ENCODE data around the gene PRRX2.

PRRX2 gene

DNA sequence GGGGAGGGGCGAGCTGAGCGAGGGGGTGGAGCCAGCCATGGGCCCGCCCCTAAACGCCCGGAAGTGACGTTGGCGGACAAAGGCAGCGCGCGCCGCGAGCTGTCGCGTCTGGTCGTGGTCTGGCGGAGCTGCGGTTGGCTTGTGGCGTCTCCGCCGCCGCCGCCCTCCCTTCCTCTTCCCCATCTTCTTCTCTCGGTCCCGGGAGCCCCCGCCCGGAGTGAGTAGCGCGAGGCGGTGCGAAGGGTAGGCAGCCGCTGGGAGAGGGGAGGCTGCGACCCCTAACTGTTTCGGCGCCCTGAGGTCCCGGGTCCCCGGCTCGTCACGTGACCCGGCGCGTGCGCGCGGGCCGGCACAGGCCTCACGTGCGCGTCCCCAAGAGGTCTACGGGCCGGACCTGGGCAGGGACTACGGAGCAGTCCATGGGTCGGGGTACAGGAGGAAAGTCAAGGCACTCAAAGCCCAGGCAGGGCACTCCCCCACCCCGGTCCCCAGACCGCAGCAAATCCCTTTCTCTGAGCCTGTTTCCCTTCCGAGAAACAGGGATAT, 39.3 kb upstream of the PRRX2 start, which contains the start of gene NTMT1 (continued):
- TF ChIP-seq ZNF157 (tag by site-specific recombination; IDR thresholded peaks at IDR 0.05) (no peak), ZNF610 (tag by site-specific recombination; IDR thresholded peaks at IDR 0.05; ENCODE audit: borderline replicate concordance) (peak; percentile 83), ZNF37A (tag by site-specific recombination; IDR thresholded peaks at IDR 0.05) (no peak), ATF2 (tag by site-specific recombination; IDR thresholded peaks at IDR 0.05; ENCODE audit: low read depth) (no peak), ZSCAN30 (tag by site-specific recombination; IDR thresholded peaks at IDR 0.05) (peak; percentile 57; the same call in 1 of the 2 replicates), ZBTB7A (tag by site-specific recombination; IDR thresholded peaks at IDR 0.05; ENCODE audit: low read depth) (peak; percentile 63; the same call in 1 of the 2 replicates), ZNF670 (tag by site-specific recombination; IDR thresholded peaks at IDR 0.05; ENCODE audit: low read depth) (no peak), ZNF677 (tag by site-specific recombination; IDR thresholded peaks at IDR 0.05) (no peak), TRIM28 (IDR thresholded peaks at IDR 0.05; ENCODE audit: borderline replicate concordance, low read length) (no peak), WT1 (tag by site-specific recombination; IDR thresholded peaks at IDR 0.05) (peak; percentile 48; the same call in 1 of the 2 replicates), ZNF24 (tag by site-specific recombination; IDR thresholded peaks at IDR 0.05) (peak; percentile 82), FEZF1 (tag by site-specific recombination; IDR thresholded peaks at IDR 0.05) (no peak), PATZ1 (tag by site-specific recombination; IDR thresholded peaks at IDR 0.05) (peak; percentile 63), ZBTB17 (tag by site-specific recombination; IDR thresholded peaks at IDR 0.05) (peak; percentile 61), SCRT2 (tag by site-specific recombination; IDR thresholded peaks at IDR 0.05) (no peak), ZNF473 (tag by site-specific recombination; IDR thresholded peaks at IDR 0.05) (no peak), OSR2 (tag by site-specific recombination; IDR thresholded peaks at IDR 0.05) (0 out of 2 replicates have a peak, but pooled peaks have one; percentile 10), ZNF10 (tag by site-specific recombination; IDR thresholded peaks at IDR 0.05) (no peak), PBX3 (CRISPR knock-in tag; IDR thresholded peaks at IDR 0.05) (no peak), ZNF654 (tag by site-specific recombination; IDR thresholded peaks at IDR 0.05; ENCODE audit: low read depth) (no peak), ZNF600 (tag by site-specific recombination; IDR thresholded peaks at IDR 0.05) (peak; percentile 97), ZNF621 (tag by site-specific recombination; IDR thresholded peaks at IDR 0.05) (no peak), ZNF366 (tag by site-specific recombination; conservative IDR thresholded peaks at IDR 0.05) (0 out of 2 replicates have a peak, but pooled peaks have one; percentile 45), MEIS1 (CRISPR knock-in tag; IDR thresholded peaks at IDR 0.05; ENCODE audit: borderline replicate concordance) (no peak), BCL11A (tag by site-specific recombination; IDR thresholded peaks at IDR 0.05; ENCODE audit: low read depth) (no peak), ZNF777 (tag by site-specific recombination; IDR thresholded peaks at IDR 0.05; ENCODE audit: borderline replicate concordance) (no peak), ZNF768 (tag by site-specific recombination; IDR thresholded peaks at IDR 0.05) (no peak), ZNF510 (tag by site-specific recombination; IDR thresholded peaks at IDR 0.05; ENCODE audit: insufficient replicate concordance) (no peak), KLF1 (tag by site-specific recombination; IDR thresholded peaks at IDR 0.05) (no peak), SCRT1 (tag by site-specific recombination; IDR thresholded peaks at IDR 0.05; ENCODE audit: borderline replicate concordance) (no peak), ZNF791 (tag by site-specific recombination; IDR thresholded peaks at IDR 0.05) (no peak), ZNF19 (tag by site-specific recombination; IDR thresholded peaks at IDR 0.05; ENCODE audit: low read depth) (no peak)
- TF ChIP-seq, protein P1, sequence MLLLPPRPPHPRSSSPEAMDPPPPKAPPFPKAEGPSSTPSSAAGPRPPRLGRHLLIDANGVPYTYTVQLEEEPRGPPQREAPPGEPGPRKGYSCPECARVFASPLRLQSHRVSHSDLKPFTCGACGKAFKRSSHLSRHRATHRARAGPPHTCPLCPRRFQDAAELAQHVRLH (tag by site-specific recombination; IDR thresholded peaks at IDR 0.05) = 0 out of 2 replicates have a peak, but pooled peaks have one; percentile 49
- TF ChIP-seq, protein P2, sequence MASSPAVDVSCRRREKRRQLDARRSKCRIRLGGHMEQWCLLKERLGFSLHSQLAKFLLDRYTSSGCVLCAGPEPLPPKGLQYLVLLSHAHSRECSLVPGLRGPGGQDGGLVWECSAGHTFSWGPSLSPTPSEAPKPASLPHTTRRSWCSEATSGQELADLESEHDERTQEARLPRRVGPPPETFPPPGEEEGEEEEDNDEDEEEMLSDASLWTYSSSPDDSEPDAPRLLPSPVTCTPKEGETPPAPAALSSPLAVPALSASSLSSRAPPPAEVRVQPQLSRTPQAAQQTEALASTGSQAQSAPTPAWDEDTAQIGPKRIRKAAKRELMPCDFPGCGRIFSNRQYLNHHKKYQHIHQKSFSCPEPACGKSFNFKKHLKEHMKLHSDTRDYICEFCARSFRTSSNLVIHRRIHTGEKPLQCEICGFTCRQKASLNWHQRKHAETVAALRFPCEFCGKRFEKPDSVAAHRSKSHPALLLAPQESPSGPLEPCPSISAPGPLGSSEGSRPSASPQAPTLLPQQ (tag by site-specific recombination; IDR thresholded peaks at IDR 0.05) = peak; percentile 84
- TF ChIP-seq, protein P3, sequence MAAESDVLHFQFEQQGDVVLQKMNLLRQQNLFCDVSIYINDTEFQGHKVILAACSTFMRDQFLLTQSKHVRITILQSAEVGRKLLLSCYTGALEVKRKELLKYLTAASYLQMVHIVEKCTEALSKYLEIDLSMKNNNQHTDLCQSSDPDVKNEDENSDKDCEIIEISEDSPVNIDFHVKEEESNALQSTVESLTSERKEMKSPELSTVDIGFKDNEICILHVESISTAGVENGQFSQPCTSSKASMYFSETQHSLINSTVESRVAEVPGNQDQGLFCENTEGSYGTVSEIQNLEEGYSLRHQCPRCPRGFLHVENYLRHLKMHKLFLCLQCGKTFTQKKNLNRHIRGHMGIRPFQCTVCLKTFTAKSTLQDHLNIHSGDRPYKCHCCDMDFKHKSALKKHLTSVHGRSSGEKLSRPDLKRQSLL (tag by site-specific recombination; IDR thresholded peaks at IDR 0.05) = no peak

All from HEK293 (cell line).